Measurements from ENCODE around the gene MEGF11. TPM values are rescaled to one million over a fixed set of nuclear protein-coding genes. Genes with fewer than 3 reads are reported as not detected.

MEGF11 gene
- total RNA-seq, 1 donor from 2014 or later, result not detected

- H3K27ac Mint-ChIP-seq (ENCODE audit: unreplicated experiment), result no peak overlapping the region
- H3K36me3 Mint-ChIP-seq (ENCODE audit: low read depth), result peaks cover 6% of the 10 kb centered on the region
- H3K4me3 Mint-ChIP-seq (ENCODE audit: unreplicated experiment), result no peak overlapping the region
- peaks cover 14% of the 10 kb centered on the region for H3K4me1 Mint-ChIP-seq (ENCODE audit: low read depth)
- H3K27me3 Mint-ChIP-seq (ENCODE audit: low read depth), result no peaks in the 10 kb centered on the region
- H3K9me3 Mint-ChIP-seq (ENCODE audit: low read depth), result no peaks in the 10 kb centered on the region
- TF ChIP-seq CTCF (IDR thresholded peaks at IDR 0.05), result no peak
- DNase-seq (ENCODE audit: low spot score), result no peak
These were observed 339.2 kb downstream of the MEGF11 start for GRCh38 chr15:65914386-65914785.

GRCh38 chr15:65913631-65914199 lies 339.8 kb downstream of the MEGF11 start:
- Mint-ChIP-seq H3K27me3 (ENCODE audit: low read depth) (no peaks in the 10 kb centered on the region), H3K4me3 (ENCODE audit: unreplicated experiment) (no peak overlapping the region), H3K4me1 (ENCODE audit: low read depth) (peaks cover 14% of the 10 kb centered on the region), H3K36me3 (ENCODE audit: low read depth) (peaks cover 4% of the 10 kb centered on the region), H3K27ac (ENCODE audit: unreplicated experiment) (no peak overlapping the region), H3K9me3 (ENCODE audit: low read depth) (no peaks in the 10 kb centered on the region)
- no peak for DNase-seq (ENCODE audit: low spot score)
- TF ChIP-seq CTCF (IDR thresholded peaks at IDR 0.05), result no peak

- Mint-ChIP-seq H3K36me3 (ENCODE audit: low read depth) (peaks cover 4% of the 10 kb centered on the region), H3K27me3 (ENCODE audit: low read depth) (no peaks in the 10 kb centered on the region), H3K9me3 (ENCODE audit: low read depth) (no peaks in the 10 kb centered on the region), H3K4me1 (ENCODE audit: low read depth) (peaks cover 14% of the 10 kb centered on the region), H3K4me3 (ENCODE audit: unreplicated experiment) (no peak overlapping the region), H3K27ac (ENCODE audit: unreplicated experiment) (no peak overlapping the region)
- TF ChIP-seq CTCF (IDR thresholded peaks at IDR 0.05), result no peak
- DNase-seq (ENCODE audit: low spot score), result no peak
These were observed 341.3 kb downstream of the MEGF11 start for GRCh38 chr15:65912235-65912634.

GRCh38 chr15:65910341-65910740 lies 343.2 kb downstream of the MEGF11 start:
- Mint-ChIP-seq H3K36me3 (ENCODE audit: low read depth) (peaks cover 10% of the 10 kb centered on the region), H3K27ac (ENCODE audit: unreplicated experiment) (no peak overlapping the region), H3K27me3 (ENCODE audit: low read depth) (no peaks in the 10 kb centered on the region), H3K4me1 (ENCODE audit: low read depth) (no peaks in the 10 kb centered on the region), H3K9me3 (ENCODE audit: low read depth) (no peaks in the 10 kb centered on the region), H3K4me3 (ENCODE audit: unreplicated experiment) (no peak overlapping the region)
- no peak for DNase-seq (ENCODE audit: low spot score)
- TF ChIP-seq CTCF (IDR thresholded peaks at IDR 0.05), result no peak

- no peak for DNase-seq (ENCODE audit: low spot score)
These were observed 343.7 kb downstream of the MEGF11 start for GRCh38 chr15:65909831-65910230.

More at GRCh38 chr15:65909831-65910230, 343.7 kb downstream of the MEGF11 start:
- no peak for TF ChIP-seq CTCF (IDR thresholded peaks at IDR 0.05)
- Mint-ChIP-seq H3K27ac (ENCODE audit: unreplicated experiment) (no peak overlapping the region), H3K4me1 (ENCODE audit: low read depth) (no peaks in the 10 kb centered on the region), H3K36me3 (ENCODE audit: low read depth) (peaks cover 10% of the 10 kb centered on the region), H3K4me3 (ENCODE audit: unreplicated experiment) (no peak overlapping the region), H3K9me3 (ENCODE audit: low read depth) (no peaks in the 10 kb centered on the region), H3K27me3 (ENCODE audit: low read depth) (no peaks in the 10 kb centered on the region)
